Sigmoid colon (tissue), 7 donors: Measurements from ENCODE around the gene IFT43. TPM values are rescaled to one million over a fixed set of nuclear protein-coding genes. Genes with fewer than 3 reads are reported as not detected.

ENCODE experiments used
- DNase-seq: peaks from one replicate; pipeline ENCODE4 v3.0.0-alpha.2; 2019
- H3K27ac ChIP-seq, 4 donors: fragments of 200-600 bp; sonication (generic); one replicate each; pipeline ENCODE4 v1.5.1; 2016 to 2019; ENCODE audit warnings: mild to moderate bottlenecking in 1 of 4
- H3K27me3 ChIP-seq, 3 donors: fragments of 200-600 bp; sonication (generic); one replicate each; pipeline ENCODE4 v1.5.1; 2019; ENCODE audit warnings: mild to moderate bottlenecking in 1 of 3
- H3K36me3 ChIP-seq, 4 donors: fragments of 200-600 bp; sonication (generic); one replicate each; pipeline ENCODE4 v1.5.1; 2016 to 2019
- H3K4me1 ChIP-seq, 4 donors: fragments of 200-600 bp; sonication (generic); one replicate each; pipeline ENCODE4 v1.5.1; 2017 to 2019
- H3K4me3 ChIP-seq, 4 donors: fragments of 200-600 bp; sonication (generic); one replicate each; pipeline ENCODE4 v1.5.1; 2017 to 2019; ENCODE audit warnings: mild to moderate bottlenecking in 2 of 4, moderate library complexity in 1 of 4
- H3K9me3 ChIP-seq, 4 donors: fragments of 200-600 bp in 3 of 4; sonication (generic) in 3 of 4; one replicate each; pipeline versions ENCODE4 v1.5.1 to v1.6.1; 2013 to 2019
- EP300 ChIP-seq, 4 donors: sonication (generic); formaldehyde crosslinking; IDR thresholded peaks; one replicate each; pipeline ENCODE4 v1.6.1; 2017; ENCODE audit warnings: antibody characterized with exemption in 4 of 4
- POLR2A ChIP-seq, 2 donors: fragments of 450-650 bp; IDR thresholded peaks; one replicate each; pipeline ENCODE4 v1.6.1; 2016; ENCODE audit warnings: antibody characterized with exemption in 2 of 2, mild to moderate bottlenecking in 2 of 2, moderate library complexity in 2 of 2
- POLR2AphosphoS5 ChIP-seq, 4 donors: sonication (generic); formaldehyde crosslinking; IDR thresholded peaks; one replicate each; pipeline ENCODE4 v1.6.1; 2017; ENCODE audit warnings: antibody characterized with exemption in 4 of 4
- WGBS, 2 donors: extraction: QIAGEN DNeasy Blood & Tissue Kit; methylation state at CpG; one replicate each; pipeline ENCODE4 v1.1.7; 2013; 5-methylcytosine and 5-hydroxymethylcytosine counted together
- intact Hi-C: fragments of 100-400 bp; cut with DNase I; formaldehyde crosslinking; loops from one replicate; pipeline ENCODE4 v1.15.1; 2023
- polyA plus RNA-seq, 3 donors: library from polyadenylated mRNA; stranded (reverse); fragments of 200-250 nt; gene quantifications; one replicate each; pipeline ENCODE4 v1.2.3, GENCODE V29; 2013
- total RNA-seq, 4 donors: library from RNA; depleted of rRNA; stranded (reverse); fragments of >200 nt; gene quantifications; one replicate each; pipeline ENCODE4 v1.1.0, GENCODE V29; 2016
- TF ChIP-seq, protein P1 (sequence below), 4 experiments: fragments of 450-650 bp in 3 of 4; fragments of 200-600 bp in 1 of 4; IDR thresholded peaks; one replicate each; pipeline ENCODE4 v1.5.1; 2016 to 2019; ENCODE audit warnings: antibody characterized with exemption in 4 of 4, mild to moderate bottlenecking in 3 of 4, moderate library complexity in 2 of 4
- donor health status: healthy with polysubstance abuse.
- donor health status: Bipolar disorder and iron deficiency.
- donor health status: healthy.

The IFT43 gene
- total and polyA plus RNA-seq, 7 donors, result 31.4 to 63.7 (median 42.8) TPM

DNA sequence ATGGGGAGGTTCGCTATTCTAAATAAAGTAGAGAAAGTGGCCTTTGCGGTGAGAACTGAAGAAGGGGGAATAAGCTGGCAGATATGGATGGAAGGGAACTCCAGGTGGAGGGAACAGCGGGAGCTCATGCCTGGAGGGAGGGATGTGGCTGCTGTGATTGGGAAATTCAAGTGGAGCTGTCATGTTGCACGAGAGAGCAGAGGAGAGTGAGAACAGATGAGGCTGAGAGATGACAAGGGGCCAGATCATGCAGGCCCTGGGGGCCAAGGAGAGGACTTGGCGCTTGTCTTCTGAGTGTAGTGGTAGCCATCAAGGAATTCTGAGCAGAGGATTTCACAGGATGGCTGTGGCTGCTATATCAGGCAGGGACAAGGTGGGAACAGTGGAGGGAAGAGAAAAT, 38.8 kb upstream of the IFT43 start:
- no peak for TF ChIP-seq POLR2A (IDR thresholded peaks at IDR 0.05)
- TF ChIP-seq EP300 (IDR thresholded peaks at IDR 0.05), result no peak
- no peak for TF ChIP-seq POLR2AphosphoS5 (IDR thresholded peaks at IDR 0.05)
- TF ChIP-seq, protein P1, sequence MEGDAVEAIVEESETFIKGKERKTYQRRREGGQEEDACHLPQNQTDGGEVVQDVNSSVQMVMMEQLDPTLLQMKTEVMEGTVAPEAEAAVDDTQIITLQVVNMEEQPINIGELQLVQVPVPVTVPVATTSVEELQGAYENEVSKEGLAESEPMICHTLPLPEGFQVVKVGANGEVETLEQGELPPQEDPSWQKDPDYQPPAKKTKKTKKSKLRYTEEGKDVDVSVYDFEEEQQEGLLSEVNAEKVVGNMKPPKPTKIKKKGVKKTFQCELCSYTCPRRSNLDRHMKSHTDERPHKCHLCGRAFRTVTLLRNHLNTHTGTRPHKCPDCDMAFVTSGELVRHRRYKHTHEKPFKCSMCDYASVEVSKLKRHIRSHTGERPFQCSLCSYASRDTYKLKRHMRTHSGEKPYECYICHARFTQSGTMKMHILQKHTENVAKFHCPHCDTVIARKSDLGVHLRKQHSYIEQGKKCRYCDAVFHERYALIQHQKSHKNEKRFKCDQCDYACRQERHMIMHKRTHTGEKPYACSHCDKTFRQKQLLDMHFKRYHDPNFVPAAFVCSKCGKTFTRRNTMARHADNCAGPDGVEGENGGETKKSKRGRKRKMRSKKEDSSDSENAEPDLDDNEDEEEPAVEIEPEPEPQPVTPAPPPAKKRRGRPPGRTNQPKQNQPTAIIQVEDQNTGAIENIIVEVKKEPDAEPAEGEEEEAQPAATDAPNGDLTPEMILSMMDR (IDR thresholded peaks at IDR 0.05), result no peak
- no peaks in the 10 kb centered on the region for H3K27me3 ChIP-seq
- intact Hi-C loops, result no loop called here
- H3K4me1 ChIP-seq, result no peaks in the 10 kb centered on the region
- WGBS, 2 donors, result 95 to 96% methylated on average over 5 of the region's 5 CpGs
- no peak overlapping the region for H3K27ac ChIP-seq
- H3K4me3 ChIP-seq, result no peak overlapping the region
- H3K36me3 ChIP-seq, result no peaks in the 10 kb centered on the region
- DNase-seq, result no peak
- H3K9me3 ChIP-seq, result no peaks in the 10 kb centered on the region

DNA sequence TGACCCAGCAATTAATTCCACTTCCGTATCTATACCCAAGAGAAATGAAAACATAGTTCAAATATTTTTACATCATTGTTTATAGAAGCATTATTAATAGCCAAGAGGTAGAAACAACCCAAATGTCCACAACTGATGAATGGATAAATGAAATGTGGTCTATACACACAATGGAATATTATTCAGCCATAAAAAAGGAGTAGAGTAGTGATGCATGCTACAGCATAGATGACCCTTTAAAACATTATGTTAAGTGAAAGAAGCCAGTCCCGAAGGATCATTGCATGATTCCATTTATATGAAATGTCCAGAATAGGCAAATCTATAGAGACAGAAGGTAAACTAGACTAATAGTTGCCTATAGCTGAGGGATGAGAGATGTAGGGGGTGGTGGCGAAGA, 33.1 kb upstream of the IFT43 start:
- 94 to 98% methylated on average over 3 of the region's 3 CpGs for WGBS, 2 donors
- H3K36me3 ChIP-seq, result peaks cover 0 to under 1% (median 0%) of the 10 kb centered on the region in 4 donors
- TF ChIP-seq POLR2AphosphoS5 (IDR thresholded peaks at IDR 0.05) (no peak), POLR2A (IDR thresholded peaks at IDR 0.05) (no peak), EP300 (IDR thresholded peaks at IDR 0.05) (no peak)
- TF ChIP-seq, protein P1 (IDR thresholded peaks at IDR 0.05), result no peak

DNA sequence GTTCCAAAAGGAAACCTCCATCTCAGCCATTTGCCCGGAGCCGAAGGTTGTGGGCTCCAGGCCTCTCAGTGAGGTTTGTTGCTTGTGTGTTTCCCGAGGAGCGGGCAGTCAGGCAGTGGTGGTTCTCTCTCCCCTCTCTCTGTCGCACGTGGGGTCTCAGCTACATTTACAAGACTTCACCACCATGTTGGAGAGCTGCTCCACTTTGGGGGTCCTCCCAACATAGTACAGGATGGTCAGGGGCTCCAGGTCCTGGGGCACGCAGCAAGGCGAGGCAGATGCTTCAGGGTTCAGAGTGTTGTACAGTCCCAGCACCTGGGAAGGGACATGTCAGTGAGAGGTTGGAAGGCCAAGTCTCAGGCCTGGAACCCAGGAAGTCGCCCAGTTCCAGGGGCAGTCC, 26.5 kb upstream of the IFT43 start:
- DNase-seq, result no peak
- no peaks in the 10 kb centered on the region for H3K9me3 ChIP-seq
- WGBS, 2 donors, result 95 to 98% methylated on average over 9 of the region's 9 CpGs
- H3K4me1 ChIP-seq, result no peaks in the 10 kb centered on the region
- no peak overlapping the region for H3K4me3 ChIP-seq
- TF ChIP-seq POLR2AphosphoS5 (IDR thresholded peaks at IDR 0.05), result no peak
- intact Hi-C loops, result no loop called here
- no peak overlapping the region for H3K27ac ChIP-seq
- no peaks in the 10 kb centered on the region for H3K27me3 ChIP-seq
- H3K36me3 ChIP-seq, result peaks cover 0 to 64% (median 12%) of the 10 kb centered on the region in 4 donors

More for the DNA sequence above, 33.1 kb upstream of the IFT43 start:
- Histone ChIP-seq H3K4me1 (no peaks in the 10 kb centered on the region), H3K27me3 (no peaks in the 10 kb centered on the region), H3K4me3 (no peak overlapping the region), H3K9me3 (no peaks in the 10 kb centered on the region), H3K27ac (no peak overlapping the region)
- DNase-seq, result no peak
- intact Hi-C loops, result no loop called here

DNA sequence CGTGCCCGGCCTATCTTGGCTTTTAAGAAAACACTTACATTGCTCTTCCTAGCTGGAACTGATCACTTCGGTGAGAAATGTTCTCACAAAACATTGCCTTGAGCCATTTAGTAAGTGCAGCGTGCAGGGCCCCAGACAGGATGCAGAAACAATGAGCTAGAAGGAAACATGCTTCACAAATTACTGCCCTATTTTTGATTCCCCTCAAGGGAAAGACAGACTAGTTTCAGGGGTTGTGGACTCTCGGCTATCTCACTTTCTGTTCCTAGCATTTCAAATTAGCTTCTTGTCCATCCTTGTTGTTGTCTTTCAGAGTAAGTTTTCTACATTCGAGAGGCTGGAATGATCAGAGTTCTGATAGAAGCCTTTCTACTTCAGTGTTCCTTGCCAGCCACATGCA, 25.3 kb upstream of the IFT43 start:
- TF ChIP-seq, protein P1 (IDR thresholded peaks at IDR 0.05), result no peak
- TF ChIP-seq EP300 (IDR thresholded peaks at IDR 0.05) (no peak), POLR2AphosphoS5 (IDR thresholded peaks at IDR 0.05) (no peak), POLR2A (IDR thresholded peaks at IDR 0.05) (no peak)

DNA sequence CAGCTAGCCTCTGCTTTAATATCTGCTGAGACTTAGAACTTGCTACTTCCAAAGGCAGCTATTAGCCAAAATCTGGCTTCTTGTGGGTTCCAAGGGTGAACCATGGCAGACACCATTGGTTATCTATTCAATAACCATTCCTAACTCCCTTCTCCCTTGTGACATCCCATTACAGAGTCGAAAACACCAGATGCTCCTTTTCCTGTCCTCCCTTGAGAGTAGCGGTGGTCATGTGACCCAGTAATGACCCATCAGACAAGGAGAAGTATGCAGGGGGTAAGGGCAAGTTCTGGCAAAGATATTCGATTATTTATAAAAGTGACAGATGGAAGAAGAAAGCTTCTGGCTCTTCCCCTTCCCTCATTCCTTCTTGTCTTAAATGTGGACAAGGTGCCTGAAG, 23.9 kb upstream of the IFT43 start:
- H3K27me3 ChIP-seq, result no peaks in the 10 kb centered on the region
- TF ChIP-seq POLR2A (IDR thresholded peaks at IDR 0.05) (no peak), POLR2AphosphoS5 (IDR thresholded peaks at IDR 0.05) (no peak), EP300 (IDR thresholded peaks at IDR 0.05) (no peak)
- TF ChIP-seq, protein P1 (IDR thresholded peaks at IDR 0.05), result no peak
- H3K4me3 ChIP-seq, result no peak overlapping the region
- 85 to 89% methylated on average over 3 of the region's 3 CpGs for WGBS, 2 donors
- no peaks in the 10 kb centered on the region for H3K9me3 ChIP-seq
- no peak overlapping the region for H3K27ac ChIP-seq
- intact Hi-C loops, result no loop called here
- no peaks in the 10 kb centered on the region for H3K4me1 ChIP-seq
- peaks cover 0 to 89% (median 19%) of the 10 kb centered on the region in 4 donors for H3K36me3 ChIP-seq
- no peak for DNase-seq

More for the DNA sequence above, 25.3 kb upstream of the IFT43 start:
- intact Hi-C loops, result no loop called here
- H3K27me3 ChIP-seq, result no peaks in the 10 kb centered on the region
- H3K4me3 ChIP-seq, result no peak overlapping the region
- DNase-seq, result no peak
- H3K9me3 ChIP-seq, result no peaks in the 10 kb centered on the region
- WGBS, 2 donors, result 80 to 96% methylated on average over 6 of the region's 6 CpGs
- peaks cover 0 to 76% (median 16%) of the 10 kb centered on the region in 4 donors for H3K36me3 ChIP-seq
- no peak overlapping the region for H3K27ac ChIP-seq
- H3K4me1 ChIP-seq, result no peaks in the 10 kb centered on the region
